Fibroblast of peridontal ligament (primary cell): Measurements from ENCODE around the gene MRPL36.

ENCODE experiments used
- DNase-seq: peaks from one replicate; pipeline ENCODE4 v3.0.0-alpha.2; 2010; ENCODE audit errors: extremely low read depth

MRPL36 gene

GRCh38 chr5:1764606-1764960, 35.1 kb downstream of the MRPL36 start:
- no peak for DNase-seq

- no peak for DNase-seq
Measured at GRCh38 chr5:1763960-1764605, 35.6 kb downstream of the MRPL36 start.

DNA sequence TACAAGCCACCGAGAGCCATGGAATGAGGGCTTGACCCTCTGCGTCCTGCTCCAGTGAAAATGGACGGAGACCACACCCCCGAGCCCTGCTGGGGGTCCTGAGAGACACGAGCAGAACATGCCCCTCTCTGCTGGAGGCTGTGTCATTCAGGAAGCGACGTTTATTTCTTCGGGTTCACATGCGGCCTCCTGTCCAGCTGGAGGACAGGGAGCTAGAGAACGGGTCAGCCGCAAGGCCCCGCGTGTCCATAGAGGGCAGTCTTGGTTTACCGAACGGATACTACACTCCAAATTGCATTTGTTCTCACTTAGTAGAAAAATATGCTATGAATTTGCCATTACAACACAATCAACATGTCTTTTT, 36.1 kb downstream of the MRPL36 start:
- peak; percentile 74 for DNase-seq

DNA sequence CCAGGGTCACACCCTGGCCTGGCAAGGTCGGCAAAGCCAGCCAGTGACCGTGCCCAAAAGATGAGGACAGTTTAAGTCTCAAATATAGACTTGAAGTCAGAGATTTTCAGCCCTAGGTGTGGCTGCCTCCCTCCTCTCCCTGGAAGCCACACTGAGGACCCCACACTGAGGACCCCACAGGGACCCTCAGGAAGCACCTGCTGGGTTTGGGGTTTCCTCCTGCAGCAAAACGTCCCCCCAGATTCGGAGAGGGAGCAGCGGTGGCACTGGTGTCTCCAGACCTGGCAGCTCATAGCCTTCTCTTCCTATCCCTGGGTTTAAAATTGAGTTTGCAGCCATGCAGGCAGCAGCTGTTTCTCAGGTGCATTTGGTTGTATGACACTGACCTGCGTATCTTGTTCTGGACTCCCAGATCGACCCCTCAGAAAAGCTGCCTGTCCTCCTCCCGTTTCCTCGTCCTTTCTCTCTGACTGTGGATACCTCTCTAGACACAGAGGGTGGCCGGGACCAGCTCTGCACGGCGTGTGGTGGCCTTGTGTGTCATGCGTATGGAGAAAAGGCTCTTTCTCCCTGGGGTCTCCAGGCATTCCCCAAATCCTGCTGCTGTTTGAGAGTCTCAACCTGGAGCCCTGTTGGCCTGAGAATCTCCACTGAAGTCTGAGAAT, 36.6 kb downstream of the MRPL36 start:
- no peak for DNase-seq

DNA sequence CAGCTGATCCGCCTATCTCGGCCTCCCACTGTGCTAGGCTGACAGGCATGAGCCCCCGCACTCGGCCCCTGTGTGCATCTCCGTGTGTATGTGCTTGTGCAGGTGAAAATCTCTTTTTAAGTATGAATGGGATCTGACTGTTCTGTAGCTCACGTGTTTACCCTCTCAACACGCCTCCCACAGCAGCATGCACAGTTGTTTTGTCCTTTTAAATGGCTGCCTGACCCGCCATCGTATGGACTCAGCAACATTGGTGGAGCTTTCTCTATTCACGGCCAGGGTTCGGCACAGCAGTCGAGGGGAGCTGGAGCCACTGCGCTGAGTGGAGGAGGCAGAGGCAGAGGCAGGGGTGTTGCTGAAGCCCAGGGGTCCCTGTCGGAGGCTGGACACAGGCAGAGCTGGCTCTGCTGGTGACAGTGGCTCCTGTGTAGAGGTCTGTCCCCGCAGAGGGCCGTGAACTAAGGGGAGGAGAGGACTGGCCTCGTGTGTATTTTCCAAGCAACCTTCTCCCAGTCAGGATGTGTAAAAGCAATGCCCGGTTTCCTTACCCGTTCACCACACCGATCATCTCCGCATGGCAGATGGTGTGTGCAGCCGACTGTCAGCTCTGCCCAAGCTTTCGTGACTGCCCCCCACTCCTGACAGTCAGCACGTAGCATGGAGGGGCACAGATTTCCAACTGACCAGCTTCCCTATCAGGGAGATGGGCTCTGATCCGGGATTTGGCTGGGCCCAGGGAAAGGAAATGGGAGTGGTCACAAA, 37.3 kb downstream of the MRPL36 start:
- no peak for DNase-seq

DNA sequence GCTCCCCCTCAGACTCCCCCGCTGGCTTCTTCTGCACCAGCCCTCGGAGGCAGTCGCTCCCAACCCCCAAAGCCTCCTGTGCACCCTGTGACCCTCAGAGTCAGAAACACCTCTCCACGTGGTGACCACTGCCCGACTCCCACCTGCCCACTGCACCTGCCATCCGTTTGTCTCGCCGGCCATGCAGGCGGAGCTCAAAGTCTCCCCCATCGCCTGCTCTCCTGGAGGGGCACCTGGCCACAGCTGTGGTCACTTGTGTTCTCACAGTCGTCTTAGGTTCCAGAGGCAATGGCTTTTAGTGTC, 38.2 kb downstream of the MRPL36 start:
- DNase-seq, result no peak

GRCh38 chr5:1760656-1761452, 38.8 kb downstream of the MRPL36 start:
- DNase-seq, result no peak

DNA sequence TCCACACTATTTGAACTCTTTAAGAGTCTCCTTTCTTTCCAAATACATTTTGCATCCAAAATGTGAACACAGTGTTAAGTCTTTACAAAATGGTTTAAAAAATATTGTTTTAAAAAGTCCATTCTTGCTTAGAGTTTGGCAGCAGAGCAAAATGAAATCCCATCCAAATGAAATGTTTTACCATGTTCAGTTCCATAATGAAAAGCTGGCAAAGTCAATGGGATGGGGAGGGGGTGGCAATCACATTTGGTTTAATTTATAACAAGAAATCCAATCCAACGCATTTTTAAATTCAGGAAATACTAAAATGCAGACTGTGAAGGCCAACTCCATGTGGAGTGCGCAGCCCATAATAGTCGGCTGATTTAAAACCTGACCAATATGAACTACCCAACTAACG, 39.4 kb downstream of the MRPL36 start:
- DNase-seq, result no peak

- no peak for DNase-seq
Measured at GRCh38 chr5:1759378-1759970, 40.2 kb downstream of the MRPL36 start.

GRCh38 chr5:1758574-1758973, 41.1 kb downstream of the MRPL36 start:
- DNase-seq, result no peak

DNA sequence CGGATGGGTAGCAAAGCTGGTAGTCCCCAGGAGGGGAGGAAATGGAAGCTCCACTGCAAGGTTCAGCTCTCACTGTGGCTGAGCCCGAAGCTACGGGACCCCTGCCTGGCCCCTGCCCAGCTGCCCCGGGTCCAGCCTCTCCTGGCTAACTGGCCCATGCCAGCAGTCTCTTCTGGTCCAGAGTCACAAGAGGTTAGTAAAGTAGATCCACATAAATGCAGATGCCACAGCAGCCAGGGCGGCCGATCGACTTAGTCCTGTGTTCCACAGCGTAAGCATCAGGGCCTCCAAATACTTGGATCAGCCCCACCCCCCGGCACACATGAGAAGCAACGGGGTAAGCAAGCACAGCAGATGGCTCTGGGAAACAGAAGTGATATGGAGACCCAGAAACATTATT, 42.1 kb downstream of the MRPL36 start:
- no peak for DNase-seq

GRCh38 chr5:1756481-1756880, 43.2 kb downstream of the MRPL36 start:
- no peak for DNase-seq

DNA sequence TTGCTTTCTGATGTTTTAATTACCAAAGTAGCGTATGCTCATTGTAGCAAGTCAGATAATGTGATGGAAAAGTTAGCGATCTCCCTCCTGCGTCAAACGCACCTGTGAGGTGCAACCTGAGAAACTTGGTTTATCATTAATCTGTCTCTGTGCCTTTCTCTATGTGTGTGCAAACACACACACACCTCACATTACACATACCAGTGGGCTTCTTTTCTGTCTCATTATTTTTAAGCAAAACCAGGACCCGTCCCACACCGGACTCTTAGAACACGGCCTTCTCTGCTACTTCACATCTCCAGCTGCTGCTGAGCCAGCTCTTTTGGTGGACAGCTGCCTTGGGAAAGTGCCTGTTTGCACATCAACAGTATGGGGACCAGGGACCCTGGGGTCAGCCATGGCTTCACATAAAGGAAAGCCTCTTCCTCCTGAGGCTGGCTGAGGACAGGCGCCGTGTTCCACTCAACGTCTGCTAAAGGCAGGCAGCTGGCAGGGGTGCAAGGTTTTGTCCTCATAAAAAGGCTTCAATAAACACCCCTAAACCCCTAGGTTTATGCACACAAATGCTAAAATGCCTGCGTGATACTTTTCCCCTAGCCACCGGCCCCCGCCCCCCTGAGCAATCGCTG, 44.2 kb downstream of the MRPL36 start:
- DNase-seq, result no peak

DNA sequence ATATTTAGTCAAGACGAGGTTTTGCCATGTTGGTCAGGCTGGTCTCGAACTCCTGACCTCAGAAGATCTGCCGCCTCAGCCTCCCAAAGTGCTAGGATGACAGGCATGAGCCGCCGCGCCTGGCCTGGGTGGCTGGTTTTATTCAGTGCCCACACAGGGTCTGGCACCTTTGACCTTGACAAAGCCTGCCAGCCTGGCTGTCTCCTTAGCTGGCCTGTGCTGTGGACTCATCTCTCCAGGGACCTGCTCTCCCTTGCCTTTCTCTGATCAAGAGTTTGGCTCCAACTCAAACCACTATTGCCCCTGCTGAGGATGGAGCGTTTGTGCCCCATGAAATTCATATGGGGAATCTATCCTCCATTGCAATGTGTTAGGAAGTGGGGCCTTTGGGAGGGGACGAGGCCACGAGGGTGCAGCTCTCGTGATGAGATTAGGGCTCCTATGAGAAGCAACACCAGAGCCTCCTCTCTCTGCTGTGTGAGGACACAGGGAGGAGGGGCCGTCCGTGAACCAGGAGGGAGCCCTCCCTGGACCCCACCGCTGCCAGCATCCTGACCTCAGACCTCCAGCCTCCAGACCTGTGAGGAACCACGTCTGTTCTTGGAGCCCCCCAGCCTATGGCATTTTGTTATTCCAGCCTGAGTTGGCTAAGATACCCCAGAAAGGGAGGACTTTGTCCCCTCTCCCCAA, 45.0 kb downstream of the MRPL36 start:
- no peak for DNase-seq

DNA sequence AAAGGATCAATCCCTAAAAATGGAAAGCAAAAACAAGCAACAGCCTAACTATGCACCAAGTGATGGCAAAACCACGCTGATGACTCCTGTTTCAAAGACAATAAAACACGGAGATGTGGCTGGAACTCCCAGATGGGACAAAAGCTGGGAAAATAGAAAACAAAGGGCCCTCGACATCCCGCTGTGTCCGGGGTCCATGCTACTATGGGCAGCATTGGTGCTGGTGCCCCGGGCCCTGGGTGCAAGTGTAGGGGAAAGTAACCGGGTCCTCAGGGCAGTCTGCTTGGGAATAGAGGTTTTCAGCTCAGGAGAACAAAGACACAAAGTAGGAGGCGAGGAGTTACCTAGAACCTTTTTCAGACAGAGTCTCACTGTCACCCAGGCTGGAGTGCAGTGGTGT, 46.1 kb downstream of the MRPL36 start:
- DNase-seq, result no peak

DNA sequence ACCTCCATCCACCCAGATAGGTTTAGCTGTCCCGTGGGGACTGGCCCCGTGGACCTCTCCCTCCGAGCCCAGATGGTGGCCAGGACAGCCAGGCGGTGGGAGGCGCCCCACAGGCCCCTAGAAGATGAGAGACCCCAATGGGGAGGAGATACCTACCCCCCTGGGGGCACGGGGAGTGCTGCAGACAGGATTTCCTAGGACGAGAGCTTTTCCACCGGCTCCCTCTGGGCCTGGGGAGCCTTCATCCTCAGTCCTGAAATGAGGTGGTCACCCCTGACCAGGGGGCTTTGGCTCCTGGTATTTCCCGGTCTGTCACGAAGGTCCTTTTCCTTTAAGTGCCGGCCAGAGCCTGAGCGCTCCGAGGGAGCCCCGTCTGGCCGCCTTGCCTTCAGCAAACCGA, 46.8 kb downstream of the MRPL36 start:
- no peak for DNase-seq

- DNase-seq, result no peak
Measured at GRCh38 chr5:1751864-1752822, 47.5 kb downstream of the MRPL36 start.

- DNase-seq, result no peak
Measured at GRCh38 chr5:1751026-1751863, 48.4 kb downstream of the MRPL36 start.

DNA sequence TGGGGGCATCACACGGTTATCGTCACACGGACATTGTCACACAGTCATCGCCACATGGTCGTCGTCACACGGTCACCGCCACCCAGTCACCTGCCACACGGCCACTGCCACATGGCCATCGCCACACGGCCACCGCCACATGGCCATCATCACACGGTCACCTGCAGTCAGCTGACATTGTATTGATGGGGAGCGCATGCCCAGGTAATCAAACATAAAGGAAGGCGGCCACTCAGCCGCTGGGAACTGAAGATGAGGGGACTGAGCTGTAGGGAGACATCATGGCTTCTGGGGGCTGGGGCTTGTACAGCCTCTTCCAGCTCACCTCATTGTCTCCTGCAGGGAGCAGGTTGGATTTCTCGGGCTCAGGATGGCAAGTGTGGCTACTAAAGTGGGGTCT, 49.2 kb downstream of the MRPL36 start:
- DNase-seq, result no peak
